Cardiac fibroblast (primary cell): Measurements from ENCODE around the gene SPIRE2.

Source experiments
- DNase-seq, 2 donors: peaks; one replicate each; pipeline versions ENCODE4 v3.0.0 to v3.0.0-alpha.2; 2010; ENCODE audit warnings: low read depth in 2 of 2
- H3K4me3 ChIP-seq, 2 donors: replicated peaks in 1 of 2; 1 replicate in 1 of 2; 2 replicates in 1 of 2; pipeline ENCODE4 v1.5.1; 2011; ENCODE audit warnings: low read depth in 2 of 2, low read length in 2 of 2, mild to moderate bottlenecking in 2 of 2, moderate library complexity in 1 of 2
- CTCF ChIP-seq: IDR thresholded peaks from one replicate; pipeline ENCODE4 v1.5.1; 2011; ENCODE audit warnings: low read depth, mild to moderate bottlenecking, low read length, inconsistent platforms

The SPIRE2 gene

GRCh38 chr16:89843409-89844350 lies 15.4 kb downstream of the SPIRE2 start:
- TF ChIP-seq CTCF, result no peak
- H3K4me3 ChIP-seq, result no peak overlapping the region
- no peak for DNase-seq

GRCh38 chr16:89844739-89845339 lies 16.6 kb downstream of the SPIRE2 start:
- no peak for TF ChIP-seq CTCF
- H3K4me3 ChIP-seq, result no peak overlapping the region
- DNase-seq, result no peak

- DNase-seq, result no peak
- H3K4me3 ChIP-seq, result no peak overlapping the region
Measured at GRCh38 chr16:89845417-89845816, 17.1 kb downstream of the SPIRE2 start.

GRCh38 chr16:89847051-89847939 lies 19.0 kb downstream of the SPIRE2 start:
- DNase-seq, result no peak
- TF ChIP-seq CTCF, result no peak
- no peak overlapping the region for H3K4me3 ChIP-seq

More at GRCh38 chr16:89845417-89845816, 17.1 kb downstream of the SPIRE2 start:
- TF ChIP-seq CTCF, result no peak

- TF ChIP-seq CTCF, result no peak
- H3K4me3 ChIP-seq, result no peak overlapping the region
- no peak for DNase-seq
Measured at GRCh38 chr16:89847940-89848297, 19.6 kb downstream of the SPIRE2 start.

DNA sequence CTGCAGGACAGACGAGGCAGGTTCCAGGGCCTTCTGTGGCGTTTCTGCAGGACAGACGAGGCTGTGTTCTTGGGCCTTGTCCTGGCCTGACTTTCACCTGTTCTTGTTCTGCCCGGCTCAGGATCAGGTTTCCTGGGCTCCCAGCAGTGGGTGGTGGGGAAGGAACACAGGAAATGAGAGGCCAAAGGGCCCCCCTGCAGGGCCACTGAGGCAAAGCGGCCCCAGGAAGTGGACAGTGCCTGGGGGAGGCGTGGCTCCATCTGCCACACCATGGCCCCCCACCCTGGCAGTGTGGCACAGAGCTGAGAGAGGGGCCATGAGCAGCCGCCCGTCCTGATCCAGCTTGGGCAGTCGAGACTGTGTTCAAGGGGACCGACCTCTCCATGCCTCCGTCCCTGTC lies 20.7 kb downstream of the SPIRE2 start:
- DNase-seq, result no peak
- no peak for TF ChIP-seq CTCF
- H3K4me3 ChIP-seq, result no peak overlapping the region
